SK-MEL-5 (cell line): ENCODE measurements around the gene CCNJL. TPM values are rescaled to one million over a fixed set of nuclear protein-coding genes. Genes with fewer than 3 reads are reported as not detected.

ENCODE experiments used
- DNase-seq: peaks from one replicate; pipeline ENCODE4 v3.0.0-alpha.2; 2016; ENCODE audit warnings: low read depth, low spot score
- in situ Hi-C: cut with HindIII; loops from 2 replicates; pipeline ENCODE4 v1.10.0; 2016; ENCODE audit warnings: low sequenced_read_pairs, high pct_unique_total_duplicates, low pct_unique_long_range_greater_than_20kb
- small RNA-seq, 2 experiments: library from RNA; depleted of rRNA; stranded (forward); fragments of <200 nt; gene quantifications; one replicate each; pipeline ENCODE3, GENCODE V24; 2014
- total RNA-seq: library from RNA; depleted of rRNA; stranded (reverse); fragments of >200 nt; shearing (Covaris generic); gene quantifications from 2 replicates; pipeline ENCODE4 v1.2.3, GENCODE V29; 2014; rRNA removed

CCNJL gene
- total RNA-seq, 1 experiment from 2014 or later, result 3.2 TPM

DNA sequence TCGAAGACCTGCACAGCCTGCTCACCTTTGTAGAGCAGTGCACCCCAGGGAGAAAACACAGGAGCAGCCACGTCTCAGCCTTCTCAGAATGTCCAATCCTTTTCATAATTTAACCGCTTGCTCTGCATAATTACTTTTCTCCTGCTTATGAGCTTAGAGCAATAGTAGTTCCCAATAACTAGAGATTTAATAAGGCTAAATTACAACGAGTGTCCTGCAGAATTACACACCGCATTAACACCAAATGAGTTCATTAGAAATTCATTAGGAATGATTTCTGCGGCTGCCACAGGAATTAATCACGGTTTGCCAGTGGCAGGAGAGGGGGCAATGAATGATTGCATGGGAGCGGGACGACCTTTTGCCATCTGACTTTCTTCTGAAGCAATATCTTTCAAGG, 101.8 kb downstream of the CCNJL start:
- in situ Hi-C loops, result no loop called here
- DNase-seq, result no peak

DNA sequence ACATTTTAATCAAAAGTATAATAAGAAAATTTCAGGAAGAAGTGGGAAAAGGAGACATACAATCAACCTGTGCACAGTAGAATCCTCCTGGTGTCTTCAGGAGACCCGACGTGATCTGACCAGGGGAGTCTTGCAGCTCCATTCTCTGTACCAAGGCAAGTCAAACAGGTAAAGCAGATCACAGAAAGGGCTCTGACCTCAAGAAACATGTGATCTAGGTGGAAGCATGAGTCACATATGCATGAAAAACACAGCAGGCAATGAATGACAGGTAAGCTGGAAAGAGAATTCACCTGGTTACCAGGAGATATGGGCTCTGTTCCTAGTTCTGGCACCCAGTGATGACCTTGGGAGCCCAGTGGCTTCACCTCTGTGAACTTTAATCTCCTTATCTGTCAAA, 102.4 kb downstream of the CCNJL start:
- in situ Hi-C loops, result no loop called here
- no peak for DNase-seq

DNA sequence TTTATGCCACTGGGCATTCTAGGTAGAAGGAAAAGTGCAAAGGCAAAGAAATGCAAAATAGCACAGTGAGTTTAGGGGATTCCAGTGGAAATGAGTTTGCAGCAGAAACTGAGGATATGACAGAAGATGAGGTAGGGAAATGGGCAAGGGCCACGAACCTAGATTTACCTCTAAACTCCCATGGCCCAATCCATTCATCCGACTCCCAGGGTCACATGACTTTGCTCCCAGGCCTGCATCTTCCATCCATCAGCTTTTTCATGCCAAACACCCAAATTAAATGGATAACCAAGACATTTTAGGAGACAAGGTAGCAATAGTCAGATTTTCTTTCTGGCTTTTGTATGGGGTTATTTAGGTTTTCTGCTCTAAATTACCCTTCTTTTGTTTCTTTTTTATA, 105.3 kb downstream of the CCNJL start:
- DNase-seq, result no peak
- in situ Hi-C loops, result no loop called here

Small RNA genes within 50 kb of the gene (small RNA-seq; reads per million reads assigned to genes)
- 0 reads per million in 2 experiments for gene AC112191.3

Other genes with a start within 250 kb of the CCNJL start
- 8.1 and 8.8 TPM in 2 replicates for gene PWWP2A, start 193.1 kb downstream of the CCNJL start, total RNA-seq
- gene FABP6, start 83.1 kb downstream of the CCNJL start, total RNA-seq, result 3.0 and 3.4 TPM in 2 replicates
- gene C1QTNF2, start 58.1 kb upstream of the CCNJL start, total RNA-seq, result 0.21 TPM in 1 of 2 replicates, not detected in the other
- gene FAM200C, start 87.5 kb upstream of the CCNJL start, total RNA-seq, result 7.7 and 8.1 TPM in 2 replicates
- 66.9 and 70.7 TPM in 2 replicates for gene SLU7, start 106.5 kb upstream of the CCNJL start, total RNA-seq
- 238 and 294 TPM in 2 replicates for gene PTTG1, start 109.3 kb upstream of the CCNJL start, total RNA-seq